Stimulated activated CD8-positive, alpha-beta memory T cell treated with anti-CD3 and anti-CD28 coated beads, Interleukin-4, amount 100 ng/mL, for 24 hours (primary cell): ENCODE results near the gene PBX4.

Experiments used
- DNase-seq: peaks from one replicate; pipeline ENCODE4 v3.0.0-alpha.2; 2020; ENCODE audit warnings: low read depth

PBX4 gene

GRCh38 chr19:19587771-19588170 is 30.7 kb downstream of the PBX4 start:
- no peak for DNase-seq

- no peak for DNase-seq
Observed at GRCh38 chr19:19584356-19584755, 34.1 kb downstream of the PBX4 start.

GRCh38 chr19:19582471-19582870 is 36.0 kb downstream of the PBX4 start:
- DNase-seq, result no peak

- DNase-seq, result no peak
Observed at GRCh38 chr19:19581391-19581790, 37.1 kb downstream of the PBX4 start.

- DNase-seq, result no peak
Observed at GRCh38 chr19:19580418-19580817, 38.1 kb downstream of the PBX4 start.

GRCh38 chr19:19579533-19580361 is 38.7 kb downstream of the PBX4 start:
- no peak for DNase-seq

- no peak for DNase-seq
Observed at GRCh38 chr19:19578252-19578651, 40.2 kb downstream of the PBX4 start.

- no peak for DNase-seq
Observed at GRCh38 chr19:19575411-19575810, 43.1 kb downstream of the PBX4 start.

GRCh38 chr19:19571071-19571786 is 47.3 kb downstream of the PBX4 start:
- DNase-seq, result no peak

- DNase-seq, result no peak
Observed at GRCh38 chr19:19570571-19570970, 47.9 kb downstream of the PBX4 start.

- no peak for DNase-seq
Observed at GRCh38 chr19:19568802-19569756, 49.4 kb downstream of the PBX4 start.

GRCh38 chr19:19567391-19567790 is 51.1 kb downstream of the PBX4 start:
- DNase-seq, result no peak

GRCh38 chr19:19566306-19566705 is 52.2 kb downstream of the PBX4 start:
- no peak for DNase-seq

GRCh38 chr19:19563348-19563848 is 55.1 kb downstream of the PBX4 start:
- DNase-seq, result no peak

GRCh38 chr19:19562665-19563347 is 55.7 kb downstream of the PBX4 start:
- DNase-seq, result peak; percentile 15

GRCh38 chr19:19561946-19562664 is 56.4 kb downstream of the PBX4 start:
- DNase-seq, result no peak

GRCh38 chr19:19559931-19560330 is 58.6 kb downstream of the PBX4 start:
- no peak for DNase-seq

- no peak for DNase-seq
Observed at GRCh38 chr19:19558636-19559035, 59.9 kb downstream of the PBX4 start.

- no peak for DNase-seq
Observed at GRCh38 chr19:19558055-19558454, 60.4 kb downstream of the PBX4 start.

- peak; percentile 39 for DNase-seq
Observed at GRCh38 chr19:19554074-19555023, 64.1 kb downstream of the PBX4 start.
